COLO829 (cell line): ENCODE data around the gene FAM168A.
"Not testable (repeated sequence)": the region's sequence is repeated elsewhere in the genome, so short reads cannot be mapped to it uniquely, and the experiment has no call there.

Experiments used
- DNase-seq: peaks from one replicate; pipeline ENCODE4 v3.0.0; 2012; ENCODE audit warnings: low spot score

Gene FAM168A

DNA sequence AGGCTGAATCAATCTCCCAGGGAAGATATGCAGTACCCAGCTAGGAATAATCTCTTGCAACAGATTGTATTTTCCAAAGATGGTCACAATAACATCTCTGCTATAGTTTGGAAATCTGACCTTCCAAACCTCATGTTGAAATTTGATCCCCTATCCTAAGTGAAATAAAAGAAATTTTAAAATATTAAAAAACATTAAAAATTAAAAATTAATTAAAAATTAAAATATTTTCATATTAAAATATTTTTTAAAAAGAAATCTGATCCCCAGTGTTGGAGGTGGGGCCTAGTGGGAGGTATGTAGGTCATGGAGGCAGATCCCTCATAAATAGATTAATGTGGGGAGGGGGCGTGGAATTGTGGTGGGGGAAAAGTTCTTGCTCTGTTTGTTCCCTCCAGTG lies 79.7 kb downstream of the FAM168A start:
- no peak for DNase-seq

DNA sequence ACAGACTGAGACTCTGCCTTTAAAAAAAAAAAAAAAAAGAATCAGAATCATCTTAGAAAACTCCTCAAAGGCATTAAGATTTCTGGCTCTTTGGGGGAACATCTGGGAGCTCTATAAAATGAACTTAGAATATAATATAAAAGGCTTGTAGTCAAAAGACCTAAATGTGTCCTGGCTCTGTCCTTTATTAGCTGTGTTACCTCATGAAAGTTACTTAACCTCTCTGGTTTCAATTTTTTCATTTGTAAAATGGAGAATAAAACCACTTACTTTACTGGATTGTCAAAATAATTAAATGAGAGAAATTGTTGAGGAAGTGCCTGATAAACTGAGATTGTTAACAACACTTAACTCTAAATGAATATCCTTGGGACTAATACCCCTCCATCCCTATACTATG lies 81.8 kb downstream of the FAM168A start:
- DNase-seq: no peak

DNA sequence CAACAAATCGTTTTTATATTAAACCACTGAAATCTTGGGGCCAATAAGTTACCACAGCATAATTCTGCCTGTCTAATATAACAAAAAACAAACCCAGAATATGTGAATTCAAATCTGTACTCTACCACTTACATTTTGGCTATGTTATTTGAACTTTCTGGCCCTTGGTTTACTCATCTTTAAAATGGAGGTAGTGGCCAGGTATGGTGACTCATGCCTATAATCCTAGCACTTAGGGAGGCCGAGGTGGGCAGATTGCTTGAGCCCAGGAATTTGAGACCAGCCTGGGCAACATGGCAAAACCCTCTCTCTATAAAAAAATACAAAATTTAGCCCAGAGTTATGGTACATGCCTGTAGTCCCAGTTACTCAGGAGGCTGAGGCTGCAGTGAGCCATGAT lies 84.2 kb downstream of the FAM168A start:
- no peak for DNase-seq

DNA sequence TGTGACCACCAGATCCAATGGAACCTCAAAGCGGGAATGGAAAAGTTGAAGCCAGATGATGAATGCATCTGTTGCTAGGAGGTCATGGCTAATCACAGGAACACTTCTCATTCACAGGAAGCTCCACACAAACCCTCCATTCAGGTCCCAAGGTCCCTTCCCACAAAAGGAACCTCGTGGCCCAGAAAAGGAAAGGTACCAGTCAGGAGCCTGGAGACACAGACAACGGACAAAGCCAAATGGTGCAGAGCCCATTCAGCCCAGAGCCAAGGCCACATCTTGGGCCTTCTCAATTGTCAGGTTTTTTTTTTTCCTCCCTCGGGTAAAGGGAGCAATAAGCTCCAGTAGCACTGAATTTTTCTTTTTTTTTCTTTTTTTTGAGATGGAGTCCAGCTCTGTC lies 87.0 kb downstream of the FAM168A start:
- DNase-seq: peak; percentile 78

DNA sequence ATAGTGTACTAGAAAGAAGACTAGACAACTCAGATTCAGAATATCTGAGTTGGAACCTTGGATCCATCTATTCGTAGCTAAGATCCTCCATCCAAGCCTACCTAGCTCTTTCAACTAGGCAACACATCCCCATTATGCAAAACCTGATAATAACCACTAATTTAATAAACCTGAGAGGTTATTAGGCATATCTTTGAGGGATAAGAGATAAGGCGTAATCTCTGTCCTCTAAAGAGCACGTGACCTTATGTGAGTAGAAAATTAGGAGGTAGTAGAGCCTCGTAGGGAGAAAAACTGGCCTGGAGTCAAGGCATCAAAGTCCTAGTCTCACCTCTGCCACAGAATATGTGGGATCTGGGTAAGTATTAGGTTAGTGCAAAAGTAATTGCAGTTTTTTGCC lies 87.8 kb downstream of the FAM168A start:
- no peak for DNase-seq

DNA sequence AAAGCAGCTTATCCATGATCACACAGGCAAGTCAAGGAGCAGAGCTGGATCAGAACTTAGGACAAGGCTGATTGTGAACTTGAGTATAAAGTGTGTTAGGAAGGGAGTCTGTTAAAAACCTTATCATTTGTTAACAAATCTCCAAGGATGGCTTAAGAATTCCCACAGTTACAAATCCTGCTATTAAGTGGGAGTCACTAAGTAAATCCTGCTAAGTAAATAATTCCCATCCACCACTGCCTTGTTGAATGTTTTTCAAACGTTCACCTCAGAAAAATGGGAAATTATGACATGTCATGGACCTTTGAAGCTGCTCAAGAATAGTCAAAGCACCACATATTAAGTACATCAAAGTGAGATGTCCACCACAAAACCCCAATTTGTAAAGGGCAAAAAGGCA lies 88.7 kb downstream of the FAM168A start:
- DNase-seq: no peak

DNA sequence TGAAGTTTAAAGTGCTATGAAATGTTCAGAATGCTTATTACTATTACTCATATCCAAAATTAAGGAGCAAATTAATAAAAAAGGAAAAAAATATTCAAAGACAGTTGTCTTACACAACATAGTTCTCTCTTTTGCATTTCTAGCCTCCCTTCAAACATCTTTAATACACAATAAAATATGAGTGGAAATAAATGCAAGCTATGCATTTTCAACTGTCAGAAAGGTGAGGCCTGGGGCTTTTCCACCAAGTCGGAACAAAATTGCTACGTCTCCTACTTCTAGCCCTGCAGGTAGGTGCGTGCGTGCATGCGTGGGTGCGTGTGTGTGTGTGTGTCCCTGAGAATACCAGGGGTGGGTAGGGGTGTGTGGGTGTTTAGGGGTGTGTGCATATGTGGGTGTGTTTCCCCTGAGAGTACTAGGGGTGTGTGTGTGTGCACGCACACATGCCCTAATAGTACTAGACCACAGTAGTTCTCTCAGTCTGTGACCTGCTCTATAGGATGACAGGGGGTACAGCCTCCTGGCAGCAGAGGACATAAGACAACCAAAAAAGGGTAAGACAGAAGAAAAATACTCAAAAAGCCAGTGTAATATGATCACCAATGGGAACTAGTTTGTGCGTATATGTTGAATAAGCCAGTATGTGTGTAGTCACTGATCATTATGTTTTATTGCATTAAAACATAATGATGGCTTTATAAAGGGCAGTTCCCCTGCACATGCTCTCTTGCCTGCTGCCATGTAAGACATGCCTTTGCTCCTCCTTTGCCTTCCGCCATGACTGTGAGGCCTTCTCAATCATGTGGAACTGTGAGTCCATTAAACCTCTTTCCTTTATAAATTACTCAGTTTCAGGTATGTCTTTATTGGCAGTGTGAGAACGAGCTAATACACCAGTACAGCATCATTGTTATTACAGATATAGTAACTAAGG lies 89.4 kb downstream of the FAM168A start:
- no peak for DNase-seq

DNA sequence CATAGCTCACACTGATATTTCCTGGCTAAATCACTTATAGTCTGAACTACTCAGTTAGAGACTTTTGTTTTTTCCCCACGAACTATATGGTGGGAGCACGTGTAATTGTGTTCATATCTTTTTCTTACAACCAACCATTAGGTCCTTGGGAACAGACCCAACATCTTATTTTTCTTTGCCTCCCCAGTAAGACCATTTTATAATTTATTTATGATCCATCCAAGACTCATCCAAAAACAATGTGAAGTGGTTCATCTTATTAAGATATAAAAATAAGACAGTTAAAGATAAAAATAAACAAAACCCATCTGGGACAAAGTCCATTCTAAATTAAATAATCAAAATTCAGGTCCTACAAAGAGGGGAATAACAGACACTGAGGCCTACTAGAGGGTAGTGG lies 90.8 kb downstream of the FAM168A start:
- no peak for DNase-seq

DNA sequence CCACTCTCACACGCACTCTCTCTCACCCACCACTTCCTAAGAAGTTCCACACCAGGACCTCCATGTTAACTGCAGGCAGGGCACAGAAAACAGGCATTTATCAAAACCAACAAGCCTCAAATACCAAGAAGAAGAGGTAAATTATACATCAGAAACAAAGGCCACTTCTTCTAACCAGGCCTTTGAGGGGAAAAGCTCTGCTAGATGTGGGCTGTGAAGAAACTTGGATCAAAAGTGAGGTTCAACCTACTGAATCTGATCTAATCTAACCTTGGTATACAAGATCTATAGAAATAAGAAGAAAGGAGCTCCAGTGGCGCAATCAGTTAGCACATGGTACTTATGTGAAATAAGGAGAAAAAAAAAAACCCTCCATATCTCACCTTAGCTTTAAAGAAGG lies 91.9 kb downstream of the FAM168A start:
- DNase-seq: no peak

DNA sequence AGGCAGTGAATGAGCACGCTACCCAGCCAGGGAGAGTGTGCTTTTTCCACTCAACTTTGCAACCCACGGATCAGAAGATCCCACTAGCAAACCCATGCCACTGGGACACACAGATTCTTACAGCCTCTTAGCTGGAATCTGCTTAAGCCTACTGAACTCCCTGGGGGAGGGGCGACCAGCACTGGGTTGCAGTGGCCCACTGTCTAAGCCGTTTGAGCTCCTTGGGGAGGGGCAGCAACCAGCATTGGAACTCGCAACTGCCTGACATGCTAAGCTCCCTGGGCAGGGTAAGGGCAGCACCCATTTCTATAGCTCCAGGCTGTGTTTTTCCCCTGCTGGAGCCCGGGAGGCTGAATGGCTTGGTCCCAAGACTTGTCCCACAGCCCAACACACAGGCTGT lies 99.6 kb downstream of the FAM168A start:
- no peak for DNase-seq

DNA sequence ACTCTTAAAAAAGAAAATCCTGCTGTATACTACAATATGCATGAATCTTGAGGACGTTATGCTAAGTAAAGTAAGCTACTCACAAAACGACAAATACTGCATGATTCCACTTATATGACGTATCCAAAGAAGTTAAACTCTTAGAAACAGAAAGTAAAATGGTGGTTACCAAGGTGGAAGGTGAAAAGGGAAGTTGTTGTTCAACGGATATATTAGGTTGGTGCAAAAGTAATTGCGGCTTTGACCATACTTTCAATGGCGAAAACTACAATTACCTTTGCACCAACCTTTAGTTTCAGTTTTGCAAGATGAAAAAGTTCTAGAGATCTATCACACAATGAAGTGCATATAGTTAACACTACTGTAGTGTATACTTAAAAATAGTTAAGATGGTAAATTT lies 101.8 kb downstream of the FAM168A start:
- DNase-seq: no peak

DNA sequence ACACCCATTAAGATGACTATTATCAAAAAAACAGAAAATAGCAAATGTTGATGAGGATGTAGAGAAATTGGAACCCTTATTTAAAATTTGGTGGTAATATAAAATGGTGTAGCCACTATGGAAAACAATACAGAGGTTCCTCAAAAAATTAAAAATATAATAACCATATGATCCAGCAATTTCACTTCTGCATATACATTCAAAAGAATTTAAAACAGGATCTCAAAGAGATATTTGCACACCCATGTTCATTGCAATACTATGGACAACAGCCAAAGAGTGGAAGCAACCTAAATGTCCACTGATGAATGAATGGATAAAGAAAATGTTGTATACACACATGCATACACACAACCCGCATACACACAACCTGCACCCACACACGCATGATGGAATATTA lies 102.2 kb downstream of the FAM168A start:
- DNase-seq: no peak

DNA sequence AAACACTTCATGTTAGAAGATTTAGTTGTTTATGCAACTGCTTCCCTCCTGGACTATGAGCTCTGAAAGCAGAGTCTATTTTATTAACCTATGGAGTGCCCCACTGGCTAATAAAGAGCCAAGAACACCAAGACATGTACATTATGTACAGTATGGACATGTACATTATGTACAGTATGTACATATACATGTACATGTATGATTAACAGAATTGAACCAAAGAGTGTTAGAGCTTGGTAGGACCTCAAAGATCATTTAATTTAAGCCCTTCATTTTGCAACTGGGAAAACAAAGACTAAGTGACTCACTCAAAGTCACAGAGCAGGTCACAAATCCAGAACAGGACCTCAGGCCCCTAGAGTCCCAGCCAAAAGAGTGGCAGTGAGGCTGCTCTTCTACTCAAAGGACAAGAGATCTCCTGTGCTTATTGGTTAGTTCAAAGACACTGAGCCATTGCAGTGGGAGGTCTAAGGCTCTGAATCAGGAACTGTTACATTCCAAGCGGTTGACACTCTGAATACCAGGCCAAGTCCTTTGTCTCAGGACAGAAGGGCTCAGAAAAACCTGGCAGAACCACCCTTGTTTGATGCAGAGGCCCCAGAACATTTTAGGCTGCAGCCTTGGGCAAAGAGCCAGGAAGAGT lies 103.8 kb downstream of the FAM168A start:
- peak; percentile 11 for DNase-seq

DNA sequence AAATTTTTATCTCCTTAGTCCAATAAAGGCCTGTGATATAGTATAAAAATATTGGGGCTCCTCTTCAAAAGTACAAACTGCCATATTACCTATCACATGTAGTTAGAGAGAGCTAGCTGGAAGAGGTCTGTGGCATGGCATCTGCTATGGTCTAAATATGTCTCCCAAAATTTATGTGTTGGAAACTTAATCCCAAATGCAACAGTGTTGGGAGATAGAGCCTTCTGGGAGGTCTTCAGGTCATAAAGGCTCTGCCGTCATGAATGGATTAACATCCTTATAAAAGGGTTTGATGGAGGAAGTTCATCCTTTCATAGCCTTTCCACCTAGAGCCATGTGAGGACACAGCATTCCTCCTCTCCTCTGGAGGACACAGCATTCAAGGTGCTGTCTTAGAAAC lies 116.3 kb downstream of the FAM168A start:
- no peak for DNase-seq

DNA sequence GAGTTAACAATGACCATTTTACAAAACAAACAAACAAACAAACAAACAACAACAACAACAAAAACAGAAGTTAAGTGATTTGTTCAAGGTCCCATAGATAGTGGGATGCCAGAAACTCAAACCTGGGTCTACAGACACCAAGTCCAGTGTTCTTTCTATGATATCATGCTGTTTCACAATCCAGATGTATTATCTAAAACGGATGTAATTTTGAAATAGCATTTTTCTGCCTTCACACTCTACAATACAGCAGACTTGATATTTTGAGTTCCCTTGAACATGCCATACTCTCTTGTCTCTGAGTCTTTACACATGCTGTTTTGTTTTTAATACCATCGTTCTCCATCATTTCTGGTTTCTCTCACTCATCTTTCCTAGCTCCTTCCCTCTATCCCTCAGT lies 117.2 kb downstream of the FAM168A start:
- DNase-seq: no peak

DNA sequence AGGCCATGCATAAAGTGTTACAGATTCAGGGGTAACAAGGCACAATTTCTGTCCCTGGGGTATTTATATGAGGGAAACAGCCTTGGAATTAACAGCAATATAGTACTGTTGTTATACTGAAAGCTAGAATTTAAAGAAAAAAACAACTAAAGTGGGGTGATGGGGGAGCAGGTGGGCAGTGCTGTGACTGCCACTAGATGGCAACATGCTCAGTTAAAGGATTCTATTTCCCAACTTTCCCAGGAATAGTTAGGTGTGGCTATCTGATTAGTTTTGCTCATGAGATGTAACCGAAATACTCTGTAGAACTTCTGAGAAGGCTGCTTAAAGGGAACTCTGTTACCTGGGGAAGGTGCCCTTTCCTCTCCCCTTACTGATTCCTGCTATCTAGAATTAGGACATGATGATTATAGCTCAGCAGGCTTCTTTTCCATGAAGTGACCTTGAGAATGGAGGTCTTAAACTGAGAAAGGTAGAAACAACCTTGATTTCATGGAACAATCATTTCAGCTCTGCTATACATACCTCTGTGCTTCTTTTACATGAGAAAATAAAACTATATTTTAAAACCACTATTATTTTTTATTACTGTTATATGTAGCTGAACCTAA lies 119.1 kb downstream of the FAM168A start:
- DNase-seq: peak; percentile 42

DNA sequence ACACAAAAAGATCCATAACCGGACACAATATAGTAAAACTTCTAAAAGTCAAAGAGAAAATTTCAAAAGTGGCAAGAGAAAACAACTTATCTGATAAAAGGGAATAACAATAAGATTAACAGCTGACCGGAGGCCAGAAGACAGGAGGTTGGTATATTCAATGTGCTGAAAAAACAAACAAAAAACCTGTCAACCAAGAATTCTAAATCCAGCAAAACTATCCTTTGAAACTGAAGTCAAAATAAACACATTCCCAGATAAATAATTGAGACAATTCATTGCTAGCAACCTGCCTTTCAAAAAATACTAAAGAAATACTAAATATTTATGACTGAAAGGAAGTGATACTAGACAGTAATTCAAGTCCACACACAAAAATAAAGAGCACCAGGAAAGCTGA lies 120.4 kb downstream of the FAM168A start:
- no peak for DNase-seq

DNA sequence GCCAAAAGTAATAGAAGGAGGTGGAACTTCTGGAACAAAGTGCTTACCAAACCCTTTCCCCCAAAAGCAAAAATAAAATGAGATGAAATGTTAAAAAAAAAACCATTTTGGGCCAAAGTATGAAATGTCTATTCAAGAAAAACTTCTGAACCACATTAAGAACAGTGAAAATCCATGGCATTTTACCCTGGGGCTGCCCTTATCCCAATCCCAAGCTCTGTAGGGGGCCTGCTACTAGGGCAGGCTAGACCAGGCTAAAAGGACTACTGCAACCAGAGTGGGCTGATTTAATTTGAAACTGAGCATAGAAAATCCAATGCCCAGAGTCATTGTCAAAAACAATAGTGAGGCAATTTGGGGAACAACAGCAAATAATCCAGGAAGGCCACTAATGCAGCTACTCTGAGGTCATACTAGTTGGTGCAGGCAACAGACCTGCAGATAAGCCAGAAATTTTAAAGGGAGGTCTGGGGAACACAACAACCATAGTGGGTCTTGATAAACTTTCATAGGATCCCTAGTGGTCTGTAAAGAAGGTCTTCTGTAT lies 122.3 kb downstream of the FAM168A start:
- DNase-seq: no peak

DNA sequence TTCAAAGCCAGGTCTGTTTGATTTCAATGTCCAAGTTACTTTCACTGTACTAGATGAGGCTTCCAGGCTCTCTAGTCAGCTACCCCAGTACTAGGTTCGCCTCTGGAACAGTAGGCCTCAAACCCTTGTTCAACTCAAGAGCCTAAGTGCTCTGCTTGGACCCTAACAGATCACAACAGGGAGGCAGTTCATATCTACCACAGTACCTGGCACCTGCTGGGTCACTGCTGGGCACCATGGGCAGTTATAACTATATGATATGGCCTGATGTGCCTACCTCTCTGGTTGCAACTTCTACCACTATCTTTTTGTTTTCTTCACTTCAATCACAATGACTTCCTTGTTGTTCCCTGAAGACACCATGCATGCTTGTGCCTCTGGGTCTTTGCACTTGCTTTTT lies 124.7 kb downstream of the FAM168A start:
- no peak for DNase-seq

DNA sequence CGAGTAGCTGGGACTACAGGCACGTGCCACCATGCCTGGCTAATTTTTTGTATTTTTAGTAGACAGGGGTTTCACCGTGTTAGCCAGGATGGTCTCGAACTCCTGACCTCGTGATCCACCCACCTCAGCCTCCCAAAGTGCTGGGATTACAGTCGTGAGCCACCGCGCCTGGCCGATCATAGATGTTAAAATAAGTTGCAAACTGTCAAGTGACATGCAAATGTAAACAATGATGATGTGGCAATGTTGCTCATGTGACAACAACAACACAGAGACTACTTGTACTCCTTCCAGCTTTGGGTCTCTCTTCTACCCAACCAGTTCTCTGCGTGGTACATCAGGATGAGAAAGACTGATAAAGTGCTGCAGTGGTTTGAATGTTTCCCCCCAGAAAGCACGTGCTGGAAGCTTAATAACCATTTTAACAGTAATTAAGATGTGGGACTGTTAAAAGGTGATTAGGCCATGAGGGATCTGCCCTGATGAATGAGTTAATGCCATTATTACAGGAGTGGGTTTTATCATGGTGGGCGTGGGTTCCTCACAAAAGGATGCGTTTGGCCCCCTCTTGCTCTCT lies 127.8 kb downstream of the FAM168A start:
- not testable (repeated sequence) for DNase-seq

DNA sequence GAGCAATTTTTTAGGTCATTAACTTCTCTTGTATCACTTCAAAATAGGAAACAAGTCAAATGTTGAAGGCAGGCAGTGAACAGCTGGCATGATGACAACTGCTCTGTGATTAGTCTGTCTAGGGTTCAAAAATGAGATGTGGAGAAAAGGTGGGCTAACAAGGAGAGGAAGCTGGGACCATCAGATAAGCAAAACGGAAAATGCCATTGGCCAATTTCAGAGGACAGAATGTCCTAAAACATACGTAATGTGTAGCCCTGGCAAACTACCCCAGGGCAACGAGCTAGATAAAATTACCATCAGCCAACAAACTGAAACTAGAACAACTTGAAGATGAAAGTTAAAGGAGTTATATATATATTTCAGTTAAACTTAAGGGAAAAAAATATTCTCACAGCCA lies 128.5 kb downstream of the FAM168A start:
- no peak for DNase-seq

DNA sequence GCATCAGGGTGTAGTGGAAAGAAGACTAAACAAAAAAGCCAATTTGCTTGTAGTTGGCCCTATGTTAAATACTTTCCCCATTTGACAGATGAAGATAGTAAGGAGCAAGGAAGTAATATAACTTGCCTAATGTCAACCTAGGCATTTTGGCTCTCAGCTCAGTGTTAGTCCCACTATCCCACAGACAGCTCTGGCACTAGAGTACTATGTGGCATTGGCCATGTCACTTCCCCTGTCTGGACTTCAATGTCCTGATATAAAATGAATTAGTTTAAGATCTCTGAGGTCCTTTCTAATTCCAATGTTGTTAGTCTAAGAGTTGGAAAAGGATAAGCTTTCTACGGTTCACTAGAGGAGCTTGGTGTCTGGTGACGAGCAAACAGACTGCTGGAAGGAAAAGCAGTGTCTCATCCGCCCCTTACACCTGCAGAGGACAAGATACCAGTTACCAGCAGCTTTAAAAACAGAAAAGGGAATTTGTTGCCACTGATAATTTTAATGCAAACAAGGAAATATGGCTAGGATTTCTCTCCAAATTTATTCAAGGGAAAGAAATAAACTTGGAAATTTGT lies 129.2 kb downstream of the FAM168A start:
- DNase-seq: no peak
